Superior temporal gyrus (tissue), 1 donor: ENCODE measurements around the gene HACD4.
"Not testable (repeated sequence)": the region's sequence is repeated elsewhere in the genome, so short reads cannot be mapped to it uniquely, and the experiment has no call there.

Experiments used
- DNase-seq: peaks from one replicate; pipeline ENCODE4 v3.0.0-alpha.2; 2016; ENCODE audit errors: extremely low spot score

Gene HACD4

GRCh38 chr9:20973246-20973947 lies 58.0 kb downstream of the HACD4 start:
- not testable (repeated sequence) for DNase-seq

- DNase-seq, result no peak
These were observed 58.8 kb downstream of the HACD4 start for GRCh38 chr9:20972684-20973083.

DNA sequence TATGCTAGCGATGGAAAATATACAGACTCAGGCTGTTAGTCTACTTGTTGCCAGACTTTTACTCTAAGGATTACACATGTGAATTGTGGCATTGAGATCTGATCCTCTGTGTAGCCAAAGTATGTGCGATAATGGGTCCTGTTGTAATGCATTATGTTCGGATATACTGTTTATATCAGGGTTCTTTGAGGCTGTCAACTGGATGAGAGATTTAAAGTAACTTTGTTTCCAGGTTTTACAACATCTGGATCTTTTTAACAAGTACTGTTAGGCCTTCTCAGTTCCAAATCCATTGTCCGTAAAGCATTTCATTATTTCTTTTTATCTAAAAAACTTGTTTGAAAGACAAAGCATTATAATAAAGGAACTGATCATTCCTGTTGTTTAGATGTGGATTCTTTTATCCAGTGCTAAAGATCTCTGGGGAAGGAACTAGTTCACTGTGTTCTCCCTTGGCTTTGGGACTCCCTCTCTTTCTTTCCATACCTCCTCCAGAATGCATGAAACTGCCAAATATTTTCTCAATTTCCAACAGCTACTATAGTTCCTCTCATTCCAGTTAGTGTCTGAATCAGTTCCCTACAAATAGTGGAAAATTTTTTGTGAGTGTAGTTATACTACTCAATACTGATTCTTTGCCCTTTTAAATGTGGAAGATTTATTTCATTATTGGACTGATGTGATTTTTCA lies 68.8 kb downstream of the HACD4 start:
- no peak for DNase-seq

- DNase-seq, result no peak
These were observed 80.7 kb downstream of the HACD4 start for GRCh38 chr9:20950707-20951106.
